ENCODE data around the gene GAPDHS.

The GAPDHS gene

GRCh38 chr19:35524181-35524837, 8.9 kb upstream of the GAPDHS start:
- in situ Hi-C loops (cut with HindIII; ENCODE audit: low pct_ligation_motif_present, low sequenced_read_pairs) = no loop called here
- H3K27ac ChIP-seq = no peak overlapping the region
- H3K4me3 ChIP-seq (ENCODE audit: low read depth, low read length) = no peak overlapping the region
- TF ChIP-seq CTCF (IDR thresholded peaks at IDR 0.05; ENCODE audit: low read depth, low read length, missing control alignments) = no peak
- no peaks in the 10 kb centered on the region for H3K27me3 ChIP-seq (replicated peaks)
- DNase-seq = no peak
- H3K36me3 ChIP-seq (replicated peaks) = no peaks in the 10 kb centered on the region

GRCh38 chr19:35525873-35526272, 7.4 kb upstream of the GAPDHS start:
- Histone ChIP-seq H3K27me3 (replicated peaks) (no peaks in the 10 kb centered on the region), H3K27ac (no peak overlapping the region), H3K4me3 (ENCODE audit: low read depth, low read length) (no peak overlapping the region), H3K36me3 (replicated peaks) (no peaks in the 10 kb centered on the region)
- in situ Hi-C loops (cut with HindIII; ENCODE audit: low pct_ligation_motif_present, low sequenced_read_pairs) = no loop called here
- TF ChIP-seq CTCF (IDR thresholded peaks at IDR 0.05; ENCODE audit: low read depth, low read length, missing control alignments) = no peak
- DNase-seq = no peak

- DNase-seq = peak; percentile 25
- Histone ChIP-seq H3K4me3 (ENCODE audit: low read depth, low read length) (no peak within 1 kb of the TSS), H3K27ac (no peak within 1 kb of the TSS), H3K27me3 (replicated peaks) (peaks cover 5% of the 10 kb centered on the region), H3K36me3 (replicated peaks) (no peaks in the 10 kb centered on the region)
- no peak for TF ChIP-seq CTCF (IDR thresholded peaks at IDR 0.05; ENCODE audit: low read depth, low read length, missing control alignments)
- in situ Hi-C loops (cut with HindIII; ENCODE audit: low pct_ligation_motif_present, low sequenced_read_pairs) = no loop called here
These were observed 4.8 kb upstream of the GAPDHS start, which contains the start of gene SBSN for GRCh38 chr19:35528218-35529038. Gene SBSN (minus strand): TSS chr19:35528311. CDS start chr19:35528281, 30 bp downstream.

- Histone ChIP-seq H3K27ac (no peak overlapping the region), H3K36me3 (replicated peaks) (no peaks in the 10 kb centered on the region), H3K27me3 (replicated peaks) (peaks cover 12% of the 10 kb centered on the region), H3K4me3 (ENCODE audit: low read depth, low read length) (no peak overlapping the region)
- DNase-seq = no peak
- in situ Hi-C loops (cut with HindIII; ENCODE audit: low pct_ligation_motif_present, low sequenced_read_pairs) = no loop called here
- TF ChIP-seq CTCF (IDR thresholded peaks at IDR 0.05; ENCODE audit: low read depth, low read length, missing control alignments) = no peak
These were observed 3.7 kb upstream of the GAPDHS start for GRCh38 chr19:35529241-35530218.

- in situ Hi-C loops (cut with HindIII; ENCODE audit: low pct_ligation_motif_present, low sequenced_read_pairs) = no loop called here
These were observed 2.0 kb upstream of the GAPDHS start for GRCh38 chr19:35531291-35531690.

More at GRCh38 chr19:35531291-35531690, 2.0 kb upstream of the GAPDHS start:
- no peak for TF ChIP-seq CTCF (IDR thresholded peaks at IDR 0.05; ENCODE audit: low read depth, low read length, missing control alignments)
- Histone ChIP-seq H3K27me3 (replicated peaks) (peaks cover 12% of the 10 kb centered on the region), H3K4me3 (ENCODE audit: low read depth, low read length) (no peak overlapping the region), H3K27ac (no peak overlapping the region), H3K36me3 (replicated peaks) (no peaks in the 10 kb centered on the region)
- no peak for DNase-seq

Data from brain microvascular endothelial cell (primary cell).